ENCODE results near the gene CAMK1G.

Gene CAMK1G

DNA sequence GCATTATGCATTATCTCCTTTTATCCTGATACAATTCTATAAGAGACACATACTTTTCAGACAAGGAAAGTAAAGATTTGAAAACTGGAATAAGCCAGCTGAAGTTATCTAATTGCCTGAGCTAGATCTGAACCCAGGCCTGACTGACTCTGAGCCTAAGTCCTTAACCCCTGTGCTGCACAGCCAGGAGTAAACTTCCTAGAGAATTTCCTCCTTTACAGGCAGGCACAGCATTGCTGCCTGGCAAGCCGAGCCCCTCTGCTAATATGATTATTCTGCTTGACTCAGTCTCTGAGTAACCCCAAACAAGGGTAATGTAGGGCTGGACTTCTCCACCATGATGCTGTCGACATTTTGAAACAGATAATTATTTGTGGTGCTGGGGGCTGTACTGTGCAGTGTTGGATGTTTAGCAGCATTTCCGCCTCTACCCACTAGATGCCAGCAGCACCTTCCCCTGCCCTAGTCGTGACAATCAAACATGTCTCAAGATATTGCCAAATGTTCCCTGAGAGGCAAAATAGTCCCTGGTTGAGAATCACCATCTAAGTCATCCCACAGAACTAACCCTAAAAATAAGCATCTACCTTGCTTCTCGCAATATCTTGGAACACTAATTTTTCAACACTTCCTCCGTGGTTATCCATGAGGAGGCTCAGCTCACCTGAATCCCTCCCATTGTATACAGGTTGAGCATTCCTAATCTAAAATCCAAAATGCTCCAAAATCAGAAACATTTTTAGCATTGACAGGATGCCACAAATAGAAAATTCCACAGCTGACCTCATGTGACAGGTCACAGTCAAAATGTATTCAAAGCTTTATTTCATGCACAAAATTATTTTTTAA is 18.5 kb downstream of the CAMK1G start:
- DNase-seq: peak; percentile 27

DNA sequence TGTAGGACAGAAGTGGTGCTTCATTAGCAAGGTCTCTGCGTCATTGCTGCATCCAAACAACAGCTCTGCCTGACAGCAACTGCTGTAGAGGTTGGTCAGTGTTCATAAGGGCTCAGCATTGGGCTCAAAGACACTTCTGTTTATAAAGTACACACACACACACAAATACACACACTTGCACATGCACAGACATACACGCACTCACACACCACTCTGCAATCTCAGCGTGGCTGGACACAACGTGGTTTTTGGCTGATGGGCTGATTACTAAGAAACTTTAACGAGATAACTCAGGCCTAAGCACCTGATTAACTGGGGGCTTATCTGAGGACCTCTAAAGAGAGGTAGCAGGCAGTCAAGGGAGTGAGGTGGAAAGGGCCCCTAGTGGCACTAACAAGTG is 20.4 kb downstream of the CAMK1G start:
- no peak for DNase-seq

DNA sequence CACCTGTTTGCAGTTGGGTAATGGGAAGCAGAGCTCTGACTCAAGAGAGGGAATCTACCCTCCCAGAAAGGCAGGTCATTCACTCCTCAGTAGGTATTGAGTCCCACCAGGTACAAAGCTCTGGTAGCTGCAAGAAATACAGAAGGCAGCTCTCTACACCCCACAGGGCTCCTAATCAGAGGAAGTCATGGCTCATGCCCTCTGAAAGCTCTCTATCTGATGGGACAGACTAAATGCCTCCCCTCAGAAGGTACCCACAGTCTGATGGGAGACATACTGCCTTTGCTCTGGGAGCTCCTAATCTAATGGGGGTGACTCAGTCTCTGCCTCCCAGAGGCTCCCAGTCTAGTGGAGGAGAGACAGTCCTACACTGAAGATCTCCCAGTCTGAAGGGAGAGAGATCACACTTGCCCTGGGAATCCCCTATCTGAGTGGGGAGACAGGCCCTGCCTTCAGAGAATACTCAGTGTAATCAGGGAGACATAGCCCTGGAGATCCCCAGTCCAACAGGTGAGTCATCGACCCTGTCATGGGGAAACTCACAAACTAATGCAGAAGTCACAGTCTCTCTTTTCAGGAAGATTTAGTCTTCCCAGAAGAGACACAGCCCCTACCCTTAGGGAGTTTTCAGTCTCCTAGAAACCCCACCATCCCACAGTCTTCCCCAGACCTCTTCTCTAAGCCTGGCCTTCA is 23.7 kb downstream of the CAMK1G start:
- no peak for DNase-seq

DNA sequence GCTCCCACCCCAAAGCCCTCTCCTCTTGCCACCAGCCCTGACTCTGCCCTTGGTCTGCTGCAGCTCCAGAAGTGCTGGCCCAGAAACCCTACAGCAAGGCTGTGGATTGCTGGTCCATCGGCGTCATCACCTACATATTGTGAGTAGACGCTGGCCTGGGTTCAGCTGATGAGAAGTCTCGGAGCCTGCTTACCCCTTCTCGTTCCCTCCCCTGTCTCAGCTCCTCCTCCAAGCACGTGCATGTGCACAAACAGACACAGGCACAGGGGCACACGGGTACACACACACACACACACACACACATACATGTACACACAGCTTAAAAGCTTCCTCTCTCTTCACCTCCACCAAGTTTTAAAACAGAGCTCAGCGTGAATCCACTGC is 24.3 kb downstream of the CAMK1G start:
- DNase-seq: no peak

DNA sequence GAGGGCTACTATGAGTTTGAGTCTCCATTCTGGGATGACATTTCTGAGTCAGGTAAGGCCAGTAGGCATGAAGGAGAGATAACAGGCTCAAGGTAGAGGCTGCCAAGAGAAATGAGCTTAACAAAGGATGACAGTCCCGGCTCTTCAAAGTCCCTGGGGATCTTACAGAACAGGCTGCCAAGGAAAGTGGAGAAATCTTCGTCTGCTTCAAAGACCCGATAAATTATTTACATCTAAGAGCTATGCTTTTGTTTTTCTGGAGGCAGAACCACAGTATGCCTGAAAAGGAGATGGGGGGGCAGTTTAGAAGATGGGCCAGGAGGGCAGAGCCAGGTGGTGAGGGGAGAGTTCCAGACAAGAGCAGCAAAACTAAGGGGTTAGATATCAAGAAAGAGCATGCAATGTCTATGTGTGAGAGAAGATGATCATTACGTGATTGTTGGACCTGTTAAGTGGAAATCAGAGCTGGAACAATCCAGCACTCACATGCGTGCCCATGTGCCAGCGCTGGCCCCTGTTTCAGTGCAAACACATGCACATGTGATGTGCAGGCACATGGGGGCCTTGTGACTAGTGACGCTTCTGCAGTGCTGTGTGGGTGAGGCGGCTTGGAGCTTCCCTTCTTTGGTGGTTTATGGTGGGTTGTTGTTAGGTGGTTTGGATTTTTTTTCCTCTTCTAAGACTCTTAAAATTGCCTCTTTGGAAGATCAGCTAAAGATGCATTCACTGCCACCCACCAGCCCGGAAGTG is 25.7 kb downstream of the CAMK1G start:
- no peak for DNase-seq

DNA sequence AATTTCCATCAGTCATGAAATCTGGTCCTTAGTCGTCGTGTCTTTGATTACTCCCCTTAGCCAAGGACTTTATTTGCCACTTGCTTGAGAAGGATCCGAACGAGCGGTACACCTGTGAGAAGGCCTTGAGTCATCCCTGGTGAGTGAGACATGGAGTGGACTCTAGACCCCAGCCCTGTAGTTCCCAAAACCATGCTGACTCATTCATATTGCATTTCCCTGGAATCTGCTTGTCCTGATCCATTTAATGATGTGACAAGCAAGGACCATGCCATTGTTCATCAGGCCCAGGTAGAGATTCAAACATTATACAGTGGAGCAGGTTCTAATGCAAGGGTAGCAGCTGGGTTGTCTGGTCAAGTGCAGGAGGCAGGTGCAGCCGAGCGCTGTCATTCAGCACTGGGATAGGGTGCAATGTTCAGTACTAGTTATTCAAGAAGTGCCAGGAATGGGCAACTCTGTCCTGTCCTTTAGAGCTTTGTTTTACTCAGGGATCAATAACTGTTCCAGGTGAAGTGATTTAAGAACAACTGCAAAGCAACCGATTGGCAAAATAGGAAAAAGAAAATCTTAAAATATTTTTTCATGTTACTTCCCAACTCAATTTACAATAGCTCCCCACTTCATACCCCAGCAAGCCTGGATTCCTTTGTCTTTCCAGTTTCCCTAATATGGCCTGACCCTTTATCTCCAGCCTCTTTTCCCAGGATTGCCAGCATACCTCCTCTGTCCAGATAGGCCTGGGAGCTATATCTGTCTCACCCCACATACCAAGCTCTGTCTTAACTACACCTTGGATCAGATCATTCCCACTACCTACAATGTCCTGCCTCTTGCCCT is 26.5 kb downstream of the CAMK1G start:
- no peak for DNase-seq

DNA sequence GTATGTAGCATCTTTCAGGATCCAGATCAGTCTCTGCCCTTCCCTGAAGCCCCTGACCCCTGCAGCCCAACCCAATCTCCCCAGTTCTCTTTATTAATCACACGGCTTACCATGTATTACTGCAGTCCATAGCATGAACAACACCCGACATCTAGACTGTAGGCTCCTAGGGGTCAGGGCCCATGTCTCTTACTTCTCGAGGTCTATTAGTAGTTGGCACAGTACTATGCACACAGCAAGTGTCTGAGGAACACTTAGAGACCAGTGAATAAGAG is 27.1 kb downstream of the CAMK1G start:
- DNase-seq: no peak

DNA sequence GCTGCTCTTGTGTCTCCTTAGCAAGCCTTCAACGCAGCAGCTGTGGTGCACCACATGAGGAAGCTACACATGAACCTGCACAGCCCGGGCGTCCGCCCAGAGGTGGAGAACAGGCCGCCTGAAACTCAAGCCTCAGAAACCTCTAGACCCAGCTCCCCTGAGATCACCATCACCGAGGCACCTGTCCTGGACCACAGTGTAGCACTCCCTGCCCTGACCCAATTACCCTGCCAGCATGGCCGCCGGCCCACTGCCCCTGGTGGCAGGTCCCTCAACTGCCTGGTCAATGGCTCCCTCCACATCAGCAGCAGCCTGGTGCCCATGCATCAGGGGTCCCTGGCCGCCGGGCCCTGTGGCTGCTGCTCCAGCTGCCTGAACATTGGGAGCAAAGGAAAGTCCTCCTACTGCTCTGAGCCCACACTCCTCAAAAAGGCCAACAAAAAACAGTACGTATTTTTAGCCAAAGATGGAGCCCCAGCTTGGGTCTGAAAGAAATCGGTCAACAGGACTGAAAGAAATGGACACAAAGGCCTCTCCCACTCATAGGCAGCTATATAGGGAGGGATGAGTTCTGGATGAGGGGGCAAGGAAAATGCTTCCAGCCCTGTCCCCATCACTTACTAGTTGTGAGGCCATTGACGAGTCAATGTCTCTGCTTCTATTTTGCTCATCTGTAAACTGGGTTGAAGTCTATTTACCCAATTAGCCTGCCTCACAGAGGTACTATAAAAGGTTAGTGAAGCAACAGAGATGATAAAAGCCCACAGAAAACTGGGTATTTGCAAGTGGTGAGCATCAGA is 28.5 kb downstream of the CAMK1G start:
- no peak for DNase-seq

DNA sequence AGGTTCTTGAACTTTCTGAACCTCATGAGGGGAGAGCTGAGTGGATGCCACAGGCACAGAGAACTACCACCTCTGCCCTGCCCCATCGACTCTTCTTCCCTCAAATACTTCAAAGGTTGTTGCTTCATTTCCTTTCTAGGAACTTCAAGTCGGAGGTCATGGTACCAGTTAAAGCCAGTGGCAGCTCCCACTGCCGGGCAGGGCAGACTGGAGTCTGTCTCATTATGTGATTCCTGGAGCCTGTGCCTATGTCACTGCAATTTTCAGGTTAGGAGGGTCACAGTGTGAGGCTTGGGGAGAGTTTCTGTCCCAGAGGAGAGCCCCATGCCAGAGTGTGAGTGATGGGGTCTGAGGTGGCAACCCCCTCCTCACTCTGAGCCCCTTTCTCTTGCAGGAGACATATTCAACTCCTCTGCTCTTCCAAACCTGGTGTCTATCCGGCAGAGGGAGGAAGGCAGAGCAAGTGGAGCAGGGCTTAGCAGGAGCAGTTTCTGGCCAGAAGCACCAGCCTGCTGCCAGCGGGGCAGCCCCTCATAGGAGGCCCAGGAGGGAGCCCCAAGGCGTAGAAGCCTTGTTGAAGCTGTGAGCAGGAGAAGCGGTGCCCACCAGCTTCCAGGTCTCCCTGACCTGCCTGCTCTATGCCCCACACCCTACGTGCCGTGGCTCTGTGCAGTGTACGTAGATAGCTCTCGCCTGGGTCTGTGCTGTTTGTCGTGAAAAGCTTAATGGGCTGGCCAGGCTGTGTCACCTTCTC is 29.3 kb downstream of the CAMK1G start:
- DNase-seq: no peak

DNA sequence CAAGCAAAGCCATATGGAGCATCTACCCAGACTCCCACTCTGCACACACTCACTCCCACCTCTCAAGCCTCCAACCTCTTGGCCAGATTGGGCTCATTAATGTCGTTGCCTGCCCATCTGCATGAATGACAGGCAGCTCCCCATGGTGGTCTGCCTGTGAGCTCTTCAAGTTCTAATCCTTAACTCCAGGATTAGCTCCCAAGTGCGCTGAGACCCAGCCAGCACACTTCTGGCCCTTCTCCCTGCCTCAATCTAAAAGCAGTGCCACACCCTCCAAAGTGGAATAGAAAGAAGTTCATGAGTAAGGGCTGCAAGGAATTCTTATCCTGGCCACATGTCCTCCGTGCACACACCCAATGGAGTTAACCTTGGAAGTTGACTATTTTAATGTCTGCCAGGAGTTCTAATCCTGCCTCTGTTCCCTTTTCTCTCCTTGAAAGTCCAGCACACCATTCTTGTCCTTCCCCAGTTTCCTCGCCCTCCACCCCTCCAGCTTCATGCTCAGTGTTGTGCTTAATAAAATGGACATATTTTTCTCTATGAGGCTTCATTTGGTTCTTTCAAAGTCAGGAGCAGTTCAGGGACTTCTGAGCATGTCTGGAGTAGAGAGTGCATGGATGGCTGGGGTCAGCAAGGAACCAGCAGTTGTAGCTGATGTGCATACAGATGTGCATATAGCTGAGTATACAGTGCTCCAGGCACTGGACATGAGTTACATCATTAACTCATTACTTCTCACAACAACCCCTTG is 30.1 kb downstream of the CAMK1G start:
- no peak for DNase-seq

DNA sequence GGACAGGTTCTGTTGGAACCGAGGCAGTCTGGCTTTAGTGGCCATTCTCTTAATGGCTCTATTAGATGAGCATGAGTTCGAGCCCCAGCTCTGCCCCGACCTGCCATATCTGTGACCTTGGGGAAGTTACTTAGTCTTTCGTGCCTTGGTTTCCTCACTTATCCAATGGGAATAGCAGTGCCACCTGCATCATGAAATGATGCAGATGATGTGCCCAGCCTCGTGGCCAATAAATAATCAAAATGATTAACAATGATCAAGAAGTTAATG is 30.6 kb downstream of the CAMK1G start:
- DNase-seq: no peak

DNA sequence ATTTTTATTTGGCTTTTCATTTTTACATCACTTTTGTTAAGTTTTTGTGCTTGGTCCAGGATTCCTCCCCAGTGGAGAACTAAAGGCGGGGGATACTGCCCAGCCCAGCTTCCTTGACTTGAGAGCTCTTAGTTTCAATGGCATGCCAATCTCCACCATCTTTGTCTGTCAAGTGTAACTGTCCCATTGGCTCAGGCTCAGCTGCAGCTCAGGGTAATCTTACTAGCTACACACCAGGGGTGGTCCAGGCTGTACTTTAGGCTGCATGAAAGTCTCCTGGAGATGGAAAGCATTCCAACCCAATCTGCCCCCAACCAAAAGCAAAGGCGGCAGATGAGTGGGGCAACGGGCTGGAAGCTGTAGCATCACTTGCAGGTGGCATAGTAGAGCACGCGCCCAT is 31.4 kb downstream of the CAMK1G start:
- DNase-seq: no peak

DNA sequence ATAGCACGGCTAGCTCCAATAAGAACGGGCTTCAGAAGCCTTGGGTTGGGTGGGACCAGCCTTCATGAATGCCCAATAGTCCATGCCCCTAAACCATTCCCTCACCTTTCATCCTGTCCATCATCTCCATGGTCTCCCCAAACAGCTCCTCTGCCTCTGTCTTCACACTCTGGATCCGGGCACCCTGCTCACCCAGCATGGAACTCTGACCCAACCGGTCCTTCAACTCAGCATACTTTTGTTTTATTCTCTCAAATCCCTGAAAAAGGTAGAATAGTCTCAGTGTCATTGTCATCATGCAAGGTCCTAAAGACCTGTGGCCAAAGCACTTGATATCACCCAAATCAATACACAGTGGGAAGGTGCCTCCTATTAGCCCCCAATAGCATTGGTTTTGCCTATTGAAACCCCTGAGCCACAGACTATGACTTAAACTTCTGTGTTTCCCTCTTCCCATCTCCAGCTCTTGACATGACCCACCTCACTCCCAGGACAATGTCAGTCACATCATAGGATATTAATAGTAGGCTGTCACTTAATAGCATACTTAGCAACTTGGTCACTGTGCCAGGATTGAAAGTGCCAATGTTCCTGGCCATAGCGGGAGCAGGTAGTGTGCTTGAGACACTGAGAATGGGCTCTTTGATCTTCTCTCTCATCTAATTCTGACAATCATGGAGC is 33.0 kb downstream of the CAMK1G start:
- DNase-seq: no peak

DNA sequence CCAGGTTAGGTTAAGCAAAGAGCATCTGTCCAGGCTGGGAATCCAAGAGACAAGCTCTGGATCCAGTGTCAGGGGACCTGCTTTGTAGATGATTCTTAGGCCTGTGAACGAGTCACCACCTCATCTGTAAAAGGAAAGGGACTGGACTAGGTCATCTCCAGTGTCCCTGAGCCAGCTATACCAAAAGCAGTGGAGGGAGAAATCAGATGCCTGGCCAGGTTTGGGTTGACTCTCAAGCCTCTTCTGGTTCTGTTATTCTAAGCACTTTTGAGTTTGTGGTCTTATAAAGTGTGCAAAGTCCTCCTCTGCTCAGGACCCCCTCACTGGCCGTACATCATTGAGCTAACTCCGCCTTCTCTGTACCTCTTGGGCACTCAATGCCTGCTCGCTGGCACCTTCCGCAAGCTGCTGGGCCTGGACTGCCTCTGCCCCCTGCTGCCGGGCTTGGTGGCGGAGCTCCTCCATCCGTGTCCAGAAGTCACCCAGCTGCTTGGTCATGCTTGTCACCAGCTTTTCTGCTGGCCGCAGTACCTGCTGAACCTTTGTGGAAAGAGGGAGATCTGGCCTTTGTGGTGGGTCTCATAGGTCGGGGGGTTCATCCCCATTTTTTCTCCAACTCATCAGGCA is 33.6 kb downstream of the CAMK1G start:
- DNase-seq: no peak

DNA sequence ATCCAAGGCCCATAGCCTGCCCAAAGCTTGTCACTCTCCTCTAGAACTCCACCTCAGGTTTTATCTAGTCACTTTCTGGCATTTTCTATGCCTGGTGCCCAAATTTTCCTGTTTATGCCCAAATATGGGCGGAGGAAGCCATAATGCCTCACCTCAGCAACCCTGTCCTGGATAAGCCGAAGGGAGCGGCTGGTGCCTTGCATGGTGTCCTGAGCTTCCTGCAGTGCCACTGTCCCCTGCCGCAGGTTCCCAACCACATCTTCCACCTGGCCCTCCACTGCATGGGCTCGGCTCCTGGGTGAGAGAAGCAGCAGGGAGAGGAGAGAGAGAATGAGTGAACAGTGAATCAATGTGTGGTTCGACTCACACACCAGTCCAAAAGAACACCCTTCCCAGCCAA is 34.2 kb downstream of the CAMK1G start:
- DNase-seq: no peak

DNA sequence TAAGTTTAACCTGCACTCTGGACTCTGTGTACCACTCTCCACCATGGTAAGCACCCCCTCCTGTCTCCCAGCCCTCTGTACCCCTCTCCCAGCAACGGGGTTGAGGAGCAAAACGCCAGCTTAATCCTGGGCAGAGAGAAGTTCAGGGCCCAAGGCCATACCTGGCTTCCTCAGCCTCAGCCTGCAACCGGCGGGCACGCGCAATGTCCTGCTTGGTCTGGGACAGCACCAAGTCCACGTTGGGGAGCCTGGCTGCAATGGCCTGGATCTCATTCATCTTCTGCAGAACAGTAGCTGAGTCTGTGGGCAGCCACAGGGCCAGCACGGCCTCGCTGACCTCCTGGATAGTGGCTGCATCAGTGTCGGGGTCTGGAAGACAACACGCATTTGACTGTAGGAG is 34.8 kb downstream of the CAMK1G start:
- DNase-seq: no peak

DNA sequence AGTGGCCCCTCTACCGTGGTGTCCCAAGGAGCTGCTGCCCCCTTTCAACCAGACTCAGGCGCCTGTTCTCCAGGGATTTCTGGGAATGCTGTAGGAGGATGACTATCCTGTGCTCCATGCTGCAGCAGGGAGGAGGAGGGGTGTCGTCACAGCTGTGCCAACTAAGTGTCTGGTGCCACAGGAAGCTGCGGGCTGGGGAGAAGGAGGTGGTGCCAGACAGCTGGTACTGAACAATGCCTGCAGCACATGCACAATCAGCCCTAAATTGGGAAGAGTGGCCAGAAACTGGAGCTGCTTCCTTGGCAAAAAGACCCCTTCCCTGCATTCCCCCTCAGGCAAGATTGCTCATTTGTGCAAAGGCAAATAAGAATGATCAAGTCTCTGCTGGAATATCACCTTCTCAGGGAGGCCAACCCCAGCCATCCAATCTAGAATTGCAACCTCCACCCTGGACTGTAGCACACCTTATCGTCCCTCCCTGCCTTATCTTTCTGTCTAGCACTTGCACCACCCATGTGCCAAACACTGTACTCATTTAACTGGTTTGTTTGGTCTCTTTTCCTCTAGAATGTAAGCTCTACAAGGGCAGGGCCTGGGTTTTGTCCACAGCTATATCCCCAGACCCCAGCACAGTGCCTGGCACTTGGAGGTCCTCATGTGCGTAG is 35.4 kb downstream of the CAMK1G start:
- DNase-seq: no peak

DNA sequence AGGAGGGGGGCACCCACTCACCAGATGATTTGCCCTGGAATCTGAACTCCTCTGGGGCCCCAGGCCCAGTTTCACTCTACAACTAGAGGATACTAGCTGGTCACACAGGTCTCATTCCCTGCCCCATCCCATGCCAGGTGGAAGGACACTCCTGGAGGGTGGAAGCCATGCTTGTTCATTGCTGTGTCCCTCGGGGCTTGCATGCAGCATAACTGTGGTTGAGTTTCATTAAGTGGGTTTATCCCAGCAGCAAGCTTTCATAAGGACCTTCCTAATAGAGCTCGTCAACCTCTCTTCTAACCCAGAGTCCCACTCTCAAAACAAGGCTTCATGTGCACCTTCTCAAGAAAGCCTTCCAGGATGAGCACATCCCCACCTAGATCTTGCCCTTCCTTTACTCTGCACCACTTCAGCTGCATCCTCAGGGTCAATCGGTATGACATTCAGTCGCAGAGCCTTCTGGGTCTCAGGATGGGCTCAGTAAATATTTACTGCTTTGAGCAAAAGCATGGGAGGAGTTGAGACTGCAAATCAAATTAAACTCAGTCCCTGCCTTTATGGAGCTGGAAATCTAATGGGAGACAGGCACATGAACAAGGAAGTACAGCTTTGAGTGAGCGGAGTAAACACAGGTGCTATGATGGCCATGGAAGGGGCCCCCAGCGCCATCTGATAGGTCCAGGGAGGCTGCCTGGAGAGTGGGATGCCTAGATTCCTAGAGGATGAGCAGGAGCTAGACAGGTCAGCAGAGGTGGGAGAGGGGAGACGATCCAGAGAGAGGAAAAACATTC is 36.4 kb downstream of the CAMK1G start:
- DNase-seq: no peak

DNA sequence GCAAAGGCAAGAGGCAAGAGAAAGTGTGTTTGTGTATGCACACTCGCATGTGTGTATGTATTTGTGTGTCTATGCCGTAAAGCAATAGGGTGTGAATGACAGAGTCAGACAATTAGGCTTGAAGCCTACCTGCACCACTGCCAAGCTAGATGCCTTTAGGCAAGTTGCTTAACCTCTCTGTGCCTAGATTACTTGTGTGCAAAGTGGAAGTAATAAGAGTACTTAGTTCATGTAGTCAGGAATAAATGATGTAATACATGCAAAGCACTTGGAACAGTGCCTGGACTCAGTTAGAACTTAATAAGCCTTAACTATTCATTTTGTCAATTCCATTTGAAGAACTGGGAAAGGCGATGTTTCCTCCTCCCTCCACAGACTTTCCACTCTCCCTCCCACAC is 37.0 kb downstream of the CAMK1G start:
- DNase-seq: no peak
